HepG2 (cell line): ENCODE results near the gene STN1. TPM values are rescaled to one million over a fixed set of nuclear protein-coding genes. Genes with fewer than 3 reads are reported as not detected.

Experiments
- NFATC3 ChIP-seq: sonication (generic); formaldehyde crosslinking; IDR thresholded peaks from 2 replicates; pipeline ENCODE4 v1.5.1; 2020; ENCODE audit warnings: mild to moderate bottlenecking, missing genetic modification reagents
- RBM22 ChIP-seq: fragments of 200-400 bp; formaldehyde crosslinking; optimal IDR thresholded peaks from 2 replicates; pipeline ENCODE3; 2017; ENCODE audit warnings: mild to moderate bottlenecking, low read length, moderate library complexity
- polyA plus RNA-seq, 8 experiments: library from polyadenylated mRNA; depleted of rRNA in 3 of 8; stranded (reverse) in 7 of 8; unstranded in 1 of 8; fragments of >200 nt; fragmentation: Illumina TruSeq in 4 of 8; extraction: Trizol in 4 of 8; gene quantifications; 2 replicates each; pipeline versions ENCODE4 v1.2.1 to v1.2.3, GENCODE V29; 2011 to 2016; ENCODE audit warnings: low read depth in 4 of 8, missing spikeins in 1 of 8, mixed read lengths in 1 of 8; ENCODE audit not compliant: insufficient read depth in 1 of 8
- total RNA-seq, 5 experiments: library from RNA; depleted of rRNA; stranded (reverse); fragments of >200 nt; fragmentation: Illumina TruSeq; extraction: Trizol; gene quantifications; 2 replicates each; pipeline ENCODE4 v1.2.3, GENCODE V29; 2016; ENCODE audit warnings: low read depth in 1 of 5
- TF ChIP-seq, protein P1 (sequence below): sonication (generic); formaldehyde crosslinking; IDR thresholded peaks from 2 replicates; pipeline ENCODE4 v1.9.0; 2021; ENCODE audit warnings: mild to moderate bottlenecking, missing genetic modification reagents
- TF ChIP-seq, protein P2 (sequence below): sonication (generic); formaldehyde crosslinking; IDR thresholded peaks from 2 replicates; pipeline ENCODE4 v1.5.0; 2020; ENCODE audit warnings: missing genetic modification reagents, mild to moderate bottlenecking, borderline replicate concordance

STN1 gene
- total and polyA plus RNA-seq, 2 of the 13 experiments (the other 11 are each of a cell fraction or from before 2014, with no cell fraction given), result 17.6 to 22.7 TPM

DNA sequence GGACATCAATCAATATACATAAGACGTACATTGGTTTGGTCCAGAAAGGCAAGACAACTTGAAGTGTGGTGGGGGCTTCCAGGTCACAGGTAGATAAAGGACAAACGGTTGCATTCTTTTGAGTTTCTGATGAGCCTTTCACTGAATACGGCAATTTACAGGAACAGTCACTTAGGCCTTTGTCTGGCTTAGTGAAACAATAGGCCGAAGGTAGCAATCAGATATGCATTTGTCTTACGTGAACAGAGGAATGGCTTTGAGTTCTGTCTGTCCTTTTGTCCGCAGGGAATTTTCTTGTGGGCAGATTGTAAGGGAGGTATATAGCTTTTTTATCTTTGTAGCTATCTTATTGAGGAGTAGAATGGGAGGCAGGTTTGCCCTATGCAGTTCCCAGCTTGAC lies 10.8 kb upstream of the STN1 start (continued):
- TF ChIP-seq, protein P1, sequence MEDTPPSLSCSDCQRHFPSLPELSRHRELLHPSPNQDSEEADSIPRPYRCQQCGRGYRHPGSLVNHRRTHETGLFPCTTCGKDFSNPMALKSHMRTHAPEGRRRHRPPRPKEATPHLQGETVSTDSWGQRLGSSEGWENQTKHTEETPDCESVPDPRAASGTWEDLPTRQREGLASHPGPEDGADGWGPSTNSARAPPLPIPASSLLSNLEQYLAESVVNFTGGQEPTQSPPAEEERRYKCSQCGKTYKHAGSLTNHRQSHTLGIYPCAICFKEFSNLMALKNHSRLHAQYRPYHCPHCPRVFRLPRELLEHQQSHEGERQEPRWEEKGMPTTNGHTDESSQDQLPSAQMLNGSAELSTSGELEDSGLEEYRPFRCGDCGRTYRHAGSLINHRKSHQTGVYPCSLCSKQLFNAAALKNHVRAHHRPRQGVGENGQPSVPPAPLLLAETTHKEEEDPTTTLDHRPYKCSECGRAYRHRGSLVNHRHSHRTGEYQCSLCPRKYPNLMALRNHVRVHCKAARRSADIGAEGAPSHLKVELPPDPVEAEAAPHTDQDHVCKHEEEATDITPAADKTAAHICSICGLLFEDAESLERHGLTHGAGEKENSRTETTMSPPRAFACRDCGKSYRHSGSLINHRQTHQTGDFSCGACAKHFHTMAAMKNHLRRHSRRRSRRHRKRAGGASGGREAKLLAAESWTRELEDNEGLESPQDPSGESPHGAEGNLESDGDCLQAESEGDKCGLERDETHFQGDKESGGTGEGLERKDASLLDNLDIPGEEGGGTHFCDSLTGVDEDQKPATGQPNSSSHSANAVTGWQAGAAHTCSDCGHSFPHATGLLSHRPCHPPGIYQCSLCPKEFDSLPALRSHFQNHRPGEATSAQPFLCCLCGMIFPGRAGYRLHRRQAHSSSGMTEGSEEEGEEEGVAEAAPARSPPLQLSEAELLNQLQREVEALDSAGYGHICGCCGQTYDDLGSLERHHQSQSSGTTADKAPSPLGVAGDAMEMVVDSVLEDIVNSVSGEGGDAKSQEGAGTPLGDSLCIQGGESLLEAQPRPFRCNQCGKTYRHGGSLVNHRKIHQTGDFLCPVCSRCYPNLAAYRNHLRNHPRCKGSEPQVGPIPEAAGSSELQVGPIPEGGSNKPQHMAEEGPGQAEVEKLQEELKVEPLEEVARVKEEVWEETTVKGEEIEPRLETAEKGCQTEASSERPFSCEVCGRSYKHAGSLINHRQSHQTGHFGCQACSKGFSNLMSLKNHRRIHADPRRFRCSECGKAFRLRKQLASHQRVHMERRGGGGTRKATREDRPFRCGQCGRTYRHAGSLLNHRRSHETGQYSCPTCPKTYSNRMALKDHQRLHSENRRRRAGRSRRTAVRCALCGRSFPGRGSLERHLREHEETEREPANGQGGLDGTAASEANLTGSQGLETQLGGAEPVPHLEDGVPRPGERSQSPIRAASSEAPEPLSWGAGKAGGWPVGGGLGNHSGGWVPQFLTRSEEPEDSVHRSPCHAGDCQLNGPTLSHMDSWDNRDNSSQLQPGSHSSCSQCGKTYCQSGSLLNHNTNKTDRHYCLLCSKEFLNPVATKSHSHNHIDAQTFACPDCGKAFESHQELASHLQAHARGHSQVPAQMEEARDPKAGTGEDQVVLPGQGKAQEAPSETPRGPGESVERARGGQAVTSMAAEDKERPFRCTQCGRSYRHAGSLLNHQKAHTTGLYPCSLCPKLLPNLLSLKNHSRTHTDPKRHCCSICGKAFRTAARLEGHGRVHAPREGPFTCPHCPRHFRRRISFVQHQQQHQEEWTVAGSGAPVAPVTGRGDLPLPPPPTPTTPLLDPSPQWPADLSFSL (CRISPR knock-in tag), result no peak
- TF ChIP-seq NFATC3 (CRISPR knock-in tag), result no peak
- TF ChIP-seq, protein P2, sequence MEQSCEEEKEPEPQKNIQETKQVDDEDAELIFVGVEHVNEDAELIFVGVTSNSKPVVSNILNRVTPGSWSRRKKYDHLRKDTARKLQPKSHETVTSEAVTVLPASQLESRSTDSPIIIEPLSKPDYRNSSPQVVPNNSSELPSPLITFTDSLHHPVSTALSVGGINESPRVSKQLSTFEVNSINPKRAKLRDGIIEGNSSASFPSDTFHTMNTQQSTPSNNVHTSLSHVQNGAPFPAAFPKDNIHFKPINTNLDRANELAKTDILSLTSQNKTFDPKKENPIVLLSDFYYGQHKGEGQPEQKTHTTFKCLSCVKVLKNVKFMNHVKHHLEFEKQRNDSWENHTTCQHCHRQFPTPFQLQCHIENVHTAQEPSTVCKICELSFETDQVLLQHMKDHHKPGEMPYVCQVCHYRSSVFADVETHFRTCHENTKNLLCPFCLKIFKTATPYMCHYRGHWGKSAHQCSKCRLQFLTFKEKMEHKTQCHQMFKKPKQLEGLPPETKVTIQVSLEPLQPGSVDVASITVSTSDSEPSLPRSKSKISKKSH, result no peak
- no peak for TF ChIP-seq RBM22
